ENCODE results near the gene UBN1.

UBN1 gene, protein sequence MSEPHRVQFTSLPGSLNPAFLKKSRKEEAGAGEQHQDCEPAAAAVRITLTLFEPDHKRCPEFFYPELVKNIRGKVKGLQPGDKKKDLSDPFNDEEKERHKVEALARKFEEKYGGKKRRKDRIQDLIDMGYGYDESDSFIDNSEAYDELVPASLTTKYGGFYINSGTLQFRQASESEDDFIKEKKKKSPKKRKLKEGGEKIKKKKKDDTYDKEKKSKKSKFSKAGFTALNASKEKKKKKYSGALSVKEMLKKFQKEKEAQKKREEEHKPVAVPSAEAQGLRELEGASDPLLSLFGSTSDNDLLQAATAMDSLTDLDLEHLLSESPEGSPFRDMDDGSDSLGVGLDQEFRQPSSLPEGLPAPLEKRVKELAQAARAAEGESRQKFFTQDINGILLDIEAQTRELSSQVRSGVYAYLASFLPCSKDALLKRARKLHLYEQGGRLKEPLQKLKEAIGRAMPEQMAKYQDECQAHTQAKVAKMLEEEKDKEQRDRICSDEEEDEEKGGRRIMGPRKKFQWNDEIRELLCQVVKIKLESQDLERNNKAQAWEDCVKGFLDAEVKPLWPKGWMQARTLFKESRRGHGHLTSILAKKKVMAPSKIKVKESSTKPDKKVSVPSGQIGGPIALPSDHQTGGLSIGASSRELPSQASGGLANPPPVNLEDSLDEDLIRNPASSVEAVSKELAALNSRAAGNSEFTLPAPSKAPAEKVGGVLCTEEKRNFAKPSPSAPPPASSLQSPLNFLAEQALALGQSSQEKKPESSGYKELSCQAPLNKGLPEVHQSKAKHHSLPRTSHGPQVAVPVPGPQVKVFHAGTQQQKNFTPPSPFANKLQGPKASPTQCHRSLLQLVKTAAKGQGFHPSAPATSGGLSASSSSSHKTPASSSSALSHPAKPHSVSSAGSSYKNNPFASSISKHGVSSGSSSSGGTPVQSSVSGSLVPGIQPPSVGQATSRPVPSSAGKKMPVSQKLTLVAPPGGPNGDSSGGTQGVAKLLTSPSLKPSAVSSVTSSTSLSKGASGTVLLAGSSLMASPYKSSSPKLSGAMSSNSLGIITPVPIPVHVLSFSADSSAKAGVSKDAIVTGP (N-terminal part only)

DNA sequence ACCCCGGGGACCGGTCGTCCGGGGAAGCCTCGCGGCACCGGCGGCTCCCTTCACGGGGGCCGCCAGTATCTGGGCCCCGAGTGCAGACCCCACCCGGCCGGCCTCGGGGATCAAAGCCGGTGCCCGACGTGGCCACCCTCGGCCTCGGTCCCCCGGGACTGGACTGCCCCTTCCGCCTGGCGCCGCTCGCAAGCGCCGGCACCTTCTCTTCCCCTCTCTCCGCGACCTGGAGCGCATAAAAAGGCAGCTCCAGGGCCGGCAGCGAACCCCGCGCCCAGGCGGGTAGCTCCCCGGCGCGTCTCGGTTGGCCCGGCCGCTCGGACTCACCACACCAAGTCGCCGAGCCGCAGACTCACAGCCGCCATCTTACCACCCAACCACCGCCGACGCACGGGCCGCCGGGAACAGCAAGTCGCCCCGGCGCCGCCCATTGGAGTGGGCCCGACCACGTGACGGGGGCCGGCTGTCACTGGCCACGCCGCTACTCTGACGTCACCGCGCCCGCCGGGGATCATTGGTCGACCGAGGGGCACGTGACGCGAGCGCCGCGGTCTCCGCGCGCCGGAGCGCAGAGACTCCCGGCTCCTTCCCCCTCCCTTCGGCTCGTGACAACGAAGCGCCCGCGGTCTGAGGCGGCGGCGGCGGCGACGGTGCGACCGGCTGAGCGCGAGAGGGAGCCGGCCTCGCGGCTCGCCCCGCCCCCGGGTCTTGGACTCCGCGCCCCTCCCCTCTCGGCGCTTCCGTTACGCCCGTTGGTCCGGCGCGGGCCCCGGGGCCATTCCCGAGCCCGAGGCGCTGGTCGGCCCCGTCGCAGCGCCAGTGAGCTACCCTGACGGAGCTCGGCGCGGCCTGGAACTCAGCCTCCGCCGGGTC lies at the start of gene UBN1, which contains the start of gene GLYR1:
TSS of gene UBN1 (plus strand) at position 581 of the 873 bp plus-strand sequence. CDS start 5,437 bp downstream, outside the sequence.
TSS of gene GLYR1 (minus strand) at position 388 of the 873 bp plus-strand sequence. CDS start at position 365, 23 bp downstream.
- FAIRE-seq, result peak; percentile 96
- peak; percentile 95 for DNase-seq (ENCODE audit: insufficient read length, low spot score)

DNA sequence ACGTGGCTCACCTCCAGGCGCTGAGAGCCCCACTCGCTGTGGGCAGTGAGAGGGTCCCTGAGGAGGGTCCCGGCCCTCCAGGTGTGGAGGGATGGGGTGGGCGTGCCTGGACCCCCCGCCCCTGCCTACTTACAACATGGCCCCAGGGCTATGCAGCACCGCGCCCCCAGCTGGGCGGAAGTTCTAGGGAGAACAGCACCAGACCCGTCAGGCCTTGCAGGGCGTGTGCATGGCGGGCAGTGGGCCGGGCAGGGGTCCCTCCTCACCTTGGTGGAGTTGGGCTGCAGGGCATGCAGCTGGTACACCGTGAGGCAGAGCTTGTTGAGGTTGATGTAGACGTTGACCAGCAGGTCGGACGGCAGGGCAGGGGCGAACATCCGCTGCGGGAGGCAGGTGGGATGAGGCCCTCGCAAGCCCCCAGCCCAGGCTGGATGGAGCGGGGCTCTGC lies 49.5 kb upstream of the UBN1 start:
- DNase-seq (ENCODE audit: insufficient read length, low spot score), result no peak
- FAIRE-seq, result no peak

DNA sequence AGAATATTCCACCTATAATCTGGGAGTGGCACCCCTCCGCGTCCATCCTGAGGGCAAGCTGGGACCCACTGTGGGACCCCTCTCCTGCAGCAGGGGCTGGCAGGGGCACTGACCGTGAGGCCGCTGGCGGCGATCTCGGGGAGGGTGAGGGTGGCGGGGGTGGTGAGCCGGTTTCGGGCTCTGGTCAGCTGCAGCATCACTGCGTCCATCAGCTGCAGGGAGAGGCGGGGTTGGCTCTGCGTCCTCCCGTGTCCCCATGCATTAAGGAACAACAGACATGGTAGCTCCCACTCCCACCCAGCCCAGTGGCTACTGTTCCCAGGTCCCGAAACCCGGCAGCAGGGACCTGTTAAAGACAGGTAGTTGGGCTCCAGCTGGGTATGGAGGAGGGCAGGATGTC lies 48.8 kb upstream of the UBN1 start:
- FAIRE-seq, result no peak
- DNase-seq (ENCODE audit: insufficient read length, low spot score), result no peak

DNA sequence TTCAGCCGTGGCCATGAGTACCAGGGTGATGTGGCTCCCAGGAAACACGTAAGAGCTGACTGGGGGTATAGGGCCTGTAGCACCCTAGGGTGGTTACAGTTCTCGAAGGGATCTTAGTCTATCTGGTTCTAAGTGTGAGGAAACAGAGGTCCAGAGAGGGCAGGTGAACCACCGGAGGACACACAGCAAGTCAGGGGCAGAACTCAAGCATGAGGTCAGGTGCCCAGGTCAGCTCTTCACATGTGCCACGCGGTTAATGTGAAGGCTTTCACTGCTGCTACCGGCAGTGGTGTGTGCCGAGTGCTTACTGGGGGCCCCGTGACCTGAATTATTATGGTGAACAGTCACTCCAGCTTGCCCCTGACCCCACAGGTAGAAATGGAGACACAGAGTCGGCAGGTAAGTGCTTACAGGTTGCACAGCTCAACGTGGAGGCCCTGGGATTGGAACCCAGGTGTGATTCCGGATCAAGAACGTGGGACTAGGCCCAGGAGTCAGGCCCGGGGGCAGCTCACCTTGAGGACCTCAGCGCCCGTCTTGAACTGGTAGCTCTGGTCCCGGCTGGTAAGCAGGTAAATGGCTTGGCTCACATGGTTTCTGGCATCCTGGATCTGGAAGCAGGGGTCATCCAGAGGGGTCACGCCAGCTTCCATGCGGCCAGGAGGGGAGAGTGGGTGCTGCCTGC lies 48.0 kb upstream of the UBN1 start:
- DNase-seq (ENCODE audit: insufficient read length, low spot score), result no peak
- FAIRE-seq, result no peak

DNA sequence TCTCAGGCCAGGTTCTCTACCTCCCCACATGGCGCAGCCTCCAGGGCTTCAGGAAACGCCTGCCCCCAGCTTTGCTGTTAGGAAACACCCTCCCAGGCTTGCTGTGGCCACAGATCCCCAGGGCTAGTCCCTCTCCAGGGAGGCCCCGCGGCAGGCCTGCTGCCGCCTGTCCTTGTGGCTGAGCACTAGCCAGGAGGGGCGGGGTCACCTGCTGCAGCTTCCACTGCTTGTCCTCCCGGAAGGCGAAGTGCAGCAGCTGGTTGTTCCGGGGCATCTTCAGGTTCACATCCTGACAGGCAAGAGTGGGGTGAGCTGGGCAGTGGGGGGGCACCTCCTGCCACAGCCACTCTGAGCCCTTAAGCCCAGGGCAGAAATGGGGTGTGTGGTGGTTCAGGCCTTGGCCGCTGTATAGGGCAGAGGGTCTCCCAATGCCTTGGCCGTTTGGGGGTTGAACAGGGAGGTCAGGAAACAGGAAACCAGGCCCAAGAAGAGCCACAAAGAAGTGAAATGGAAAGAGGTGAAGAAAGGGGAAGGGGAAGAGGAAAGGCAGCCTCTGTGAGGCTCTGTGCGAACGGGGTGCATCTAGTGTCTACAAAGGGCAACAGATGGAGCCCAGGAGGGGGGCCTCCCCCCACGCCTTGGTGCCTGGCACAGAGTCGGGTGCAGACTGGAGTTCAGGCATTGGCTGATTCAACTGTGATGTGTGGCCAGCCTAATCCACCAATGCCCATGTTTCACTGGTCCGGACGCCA lies 46.8 kb upstream of the UBN1 start:
- DNase-seq (ENCODE audit: insufficient read length, low spot score) (peak; percentile 46), FAIRE-seq (peak; percentile 79)

DNA sequence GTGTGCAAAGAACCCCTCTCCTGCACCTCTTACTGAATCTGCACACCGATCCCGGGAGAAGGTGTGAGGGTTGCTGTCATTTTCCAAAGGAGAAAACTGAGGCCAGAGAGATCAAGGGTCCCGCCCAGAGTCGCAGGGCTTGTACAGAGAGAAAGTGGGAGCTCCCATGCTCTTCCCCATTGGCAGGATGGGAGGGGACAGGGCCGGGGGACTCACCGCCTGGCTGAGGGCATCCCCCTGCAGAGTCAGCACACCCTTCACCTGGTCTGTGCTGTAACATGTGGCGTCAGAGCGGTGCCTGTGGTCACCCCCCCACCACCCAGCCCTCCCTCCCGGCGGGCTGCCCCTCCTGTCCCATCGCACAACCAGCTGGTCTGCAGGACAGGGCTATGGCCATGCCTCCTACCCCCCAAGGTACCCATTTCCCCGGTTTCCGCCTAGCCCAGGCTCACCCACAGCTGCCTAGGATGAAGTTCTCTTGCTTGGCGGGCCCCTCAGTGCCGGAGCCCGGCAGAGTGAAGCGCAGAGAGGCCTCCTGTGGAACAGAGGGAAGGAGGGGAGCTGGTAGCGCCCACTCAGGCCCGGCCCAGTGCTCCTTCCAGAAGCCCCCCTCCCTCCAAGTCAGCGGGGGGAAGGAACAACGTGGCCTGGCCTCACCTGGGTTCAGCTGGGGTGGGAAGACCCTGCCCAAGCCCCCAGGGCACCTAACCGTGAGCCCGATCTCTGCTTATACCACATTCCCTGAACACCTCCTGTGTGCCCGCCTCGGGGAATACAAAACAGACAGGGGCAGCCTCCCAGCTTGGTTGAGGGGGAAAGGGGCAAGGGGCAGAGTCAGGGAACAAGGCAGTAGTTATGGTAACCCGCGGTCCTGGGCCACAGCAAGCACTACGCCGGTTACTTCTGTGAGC lies 46.0 kb upstream of the UBN1 start:
- no peak for FAIRE-seq

DNA sequence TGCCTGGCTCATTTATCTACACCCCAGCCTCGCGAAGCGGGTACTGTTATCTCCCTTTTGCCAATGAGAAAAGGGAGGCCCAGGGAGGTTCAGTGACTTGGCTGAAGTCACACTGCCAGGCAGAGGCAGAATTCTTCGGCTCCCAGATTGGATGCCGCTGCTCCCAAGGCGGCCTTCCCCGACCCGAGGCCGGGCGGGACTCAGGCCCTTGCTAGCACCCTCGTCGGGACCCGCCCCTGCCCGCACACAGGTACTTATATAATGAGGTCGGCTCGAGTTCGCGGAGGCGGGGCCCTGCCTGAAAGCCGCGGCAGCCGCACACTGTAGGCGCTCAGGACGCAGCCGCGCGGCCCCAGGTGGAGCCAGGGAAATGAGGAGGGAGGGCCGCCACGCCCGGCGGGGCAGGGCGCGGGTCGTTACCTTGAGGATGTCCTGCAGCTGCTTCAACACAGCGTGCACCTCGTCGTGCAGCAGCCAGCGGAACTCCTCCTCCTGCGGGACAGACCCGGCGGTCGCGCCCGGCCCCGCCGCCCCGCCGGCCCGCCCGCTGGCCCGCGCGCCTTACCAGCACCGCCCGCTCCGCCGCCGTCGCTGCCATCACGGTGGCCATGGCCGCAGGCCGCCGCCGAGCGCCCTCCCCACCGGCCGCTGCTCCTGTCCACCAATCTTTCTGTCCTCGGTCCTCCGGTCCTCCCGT lies 45.2 kb upstream of the UBN1 start, which contains the start of gene ROGDI:
TSS of gene ROGDI (minus strand) at position 672 of the 697 bp plus-strand sequence. CDS start at position 610, 62 bp downstream.
- DNase-seq (ENCODE audit: insufficient read length, low spot score) (peak; percentile 65), FAIRE-seq (peak; percentile 80)

More for the DNA sequence above, 46.0 kb upstream of the UBN1 start:
- DNase-seq (ENCODE audit: insufficient read length, low spot score), result no peak

DNA sequence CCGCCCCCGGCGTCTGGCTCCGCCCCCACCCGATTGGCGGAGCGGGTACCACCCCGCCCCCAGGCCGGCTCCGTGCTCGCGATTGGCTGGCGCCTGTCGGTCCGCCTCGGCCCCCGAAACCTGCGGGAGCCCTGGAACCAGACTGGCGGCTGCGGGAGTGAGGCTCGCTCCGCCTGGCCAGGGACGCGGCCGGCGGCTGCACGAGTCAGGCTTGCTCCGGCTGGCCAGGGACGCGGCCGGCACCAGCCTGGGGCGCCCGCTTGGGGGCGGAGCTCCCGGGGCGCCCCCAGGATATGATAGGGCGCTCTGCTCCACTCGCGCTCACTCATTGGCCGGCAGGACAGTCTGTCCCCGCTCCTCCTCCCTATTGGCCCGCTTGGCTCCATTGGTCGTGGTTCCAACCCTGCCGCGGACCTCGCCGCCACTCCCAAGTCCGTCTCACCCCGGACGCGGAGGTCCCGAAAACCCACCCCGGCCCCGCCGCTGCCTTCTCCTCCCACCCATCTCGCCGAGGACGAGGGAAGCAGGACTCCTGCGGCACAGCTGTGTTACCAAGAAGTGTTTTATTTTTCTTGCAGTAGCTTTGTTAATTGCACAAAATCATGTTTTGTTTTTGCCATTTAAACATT lies 44.5 kb upstream of the UBN1 start:
- peak; percentile 92 for FAIRE-seq
- peak; percentile 94 for DNase-seq (ENCODE audit: insufficient read length, low spot score)

DNA sequence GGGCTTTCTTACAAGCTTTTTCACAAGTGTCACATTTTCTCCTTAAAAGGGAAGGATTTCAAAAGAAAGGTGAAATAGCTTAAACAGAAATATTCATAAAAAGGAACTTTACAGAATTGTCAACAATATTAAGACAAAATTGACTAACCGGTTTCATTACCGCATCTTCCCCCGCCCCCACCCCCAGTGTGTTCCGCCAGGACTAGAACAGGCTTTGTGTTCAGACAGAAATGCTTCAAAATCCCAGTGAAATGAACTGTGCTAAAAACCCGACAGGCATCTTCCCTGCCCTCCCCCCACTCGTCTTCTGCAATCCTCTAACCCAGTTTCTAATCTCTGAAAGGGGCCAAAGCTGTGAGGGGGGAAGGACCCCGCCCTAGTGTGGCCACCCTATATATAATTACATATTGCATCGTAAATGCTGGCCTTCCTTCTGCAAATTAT lies 43.9 kb upstream of the UBN1 start:
- FAIRE-seq (no peak), DNase-seq (ENCODE audit: insufficient read length, low spot score) (no peak)

DNA sequence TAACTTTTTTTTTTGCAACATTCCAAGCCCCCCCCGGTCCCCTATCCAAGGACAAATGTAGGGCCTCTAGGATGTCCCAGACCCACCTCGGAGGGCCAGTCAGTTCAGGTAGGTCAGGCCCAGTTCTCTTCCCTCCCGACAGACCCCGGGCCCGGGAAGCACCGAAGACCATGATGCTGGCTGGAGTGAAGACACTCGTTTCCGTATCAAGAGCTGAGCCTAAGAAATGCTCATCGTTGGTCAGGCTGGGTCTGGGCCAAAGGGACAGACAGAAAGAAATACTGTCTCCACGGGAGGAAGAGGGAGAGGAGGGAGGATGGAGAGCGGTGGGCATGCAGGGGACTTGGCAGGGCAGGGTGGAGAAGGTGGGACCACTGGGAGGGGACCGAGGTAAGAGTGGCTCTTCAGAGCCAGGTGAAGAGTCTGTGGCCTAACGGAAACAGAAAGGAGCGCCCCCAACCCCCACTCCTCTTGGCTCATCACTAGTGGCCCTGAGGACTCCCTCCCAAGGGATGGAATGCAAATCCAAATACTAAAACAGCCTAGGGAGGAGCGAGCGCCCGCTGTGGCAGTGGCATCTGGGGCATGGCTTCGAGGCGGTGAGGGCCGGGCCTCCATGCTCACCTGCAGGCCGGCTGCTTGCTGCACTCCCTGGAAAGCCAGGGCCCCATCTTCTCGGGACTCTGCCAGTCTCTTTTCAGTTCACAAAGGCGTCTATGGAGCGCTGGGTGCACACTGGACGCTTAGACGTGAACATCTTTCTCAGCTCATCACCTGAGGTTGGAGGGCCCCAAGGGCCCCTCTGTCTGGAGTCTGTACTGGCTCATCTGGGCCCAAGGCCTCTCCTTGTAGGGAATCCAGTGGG lies 43.2 kb upstream of the UBN1 start:
- no peak for FAIRE-seq

DNA sequence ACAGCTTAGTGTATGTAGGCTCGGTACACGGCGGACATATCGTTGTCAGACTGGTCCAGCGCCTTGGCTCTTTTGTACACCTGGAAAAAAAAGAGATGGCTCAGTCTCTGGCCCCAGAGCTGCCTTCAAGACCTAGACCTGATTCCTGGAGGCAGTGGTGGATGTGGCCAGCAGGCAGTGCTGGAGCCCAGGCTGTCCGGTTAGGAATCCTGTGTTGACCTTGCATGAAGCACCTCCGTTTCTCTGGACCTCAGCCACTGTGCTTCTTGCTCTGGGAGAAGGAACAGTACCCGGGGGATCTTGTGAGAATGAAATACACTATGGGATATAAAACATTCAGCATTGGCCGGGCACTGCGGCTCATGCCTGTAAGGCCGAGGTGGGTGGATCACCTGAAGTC lies 42.0 kb upstream of the UBN1 start:
- FAIRE-seq (no peak), DNase-seq (ENCODE audit: insufficient read length, low spot score) (no peak)

More for the DNA sequence above, 43.2 kb upstream of the UBN1 start:
- no peak for DNase-seq (ENCODE audit: insufficient read length, low spot score)

DNA sequence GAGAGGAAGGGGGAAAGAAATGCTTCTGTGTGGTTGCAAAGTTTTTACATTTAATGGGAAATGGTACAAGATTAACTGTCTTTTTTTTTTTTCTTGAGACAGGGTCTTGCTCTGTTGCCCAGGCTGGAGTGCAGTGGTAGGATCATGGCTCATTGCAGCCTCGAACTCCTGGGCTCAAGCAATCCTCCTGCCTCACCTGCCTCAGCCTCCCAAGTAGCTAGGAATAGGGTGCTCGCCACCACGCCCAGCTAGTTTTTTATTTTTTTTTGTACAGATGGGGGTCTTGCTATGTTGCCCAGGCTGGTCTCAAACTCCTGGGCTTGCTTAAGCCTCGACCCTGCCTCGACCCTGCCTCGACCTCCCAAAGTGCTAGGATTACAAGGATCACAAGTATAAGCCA lies 41.0 kb upstream of the UBN1 start:
- no peak for FAIRE-seq

DNA sequence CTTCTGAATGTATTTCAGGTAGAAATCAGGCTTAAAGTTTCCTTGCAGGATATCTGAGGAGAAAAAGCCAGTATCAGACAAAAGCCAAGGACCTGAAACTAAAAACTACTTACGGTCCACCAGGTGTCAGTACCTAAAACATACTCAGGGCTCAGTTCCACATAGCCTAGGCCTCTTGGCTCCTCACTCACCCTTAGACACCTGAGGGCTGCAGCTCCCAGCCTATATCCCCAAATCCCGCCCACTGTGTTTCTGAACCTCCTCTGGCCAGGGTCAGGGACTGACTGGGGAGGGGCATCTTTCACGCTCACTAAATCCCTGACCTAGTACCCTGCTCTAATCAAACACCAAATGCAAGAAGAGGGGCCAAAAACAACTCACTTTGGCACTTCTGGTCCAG lies 36.0 kb upstream of the UBN1 start:
- FAIRE-seq (no peak), DNase-seq (ENCODE audit: insufficient read length, low spot score) (no peak)

More for the DNA sequence above, 41.0 kb upstream of the UBN1 start:
- no peak for DNase-seq (ENCODE audit: insufficient read length, low spot score)

DNA sequence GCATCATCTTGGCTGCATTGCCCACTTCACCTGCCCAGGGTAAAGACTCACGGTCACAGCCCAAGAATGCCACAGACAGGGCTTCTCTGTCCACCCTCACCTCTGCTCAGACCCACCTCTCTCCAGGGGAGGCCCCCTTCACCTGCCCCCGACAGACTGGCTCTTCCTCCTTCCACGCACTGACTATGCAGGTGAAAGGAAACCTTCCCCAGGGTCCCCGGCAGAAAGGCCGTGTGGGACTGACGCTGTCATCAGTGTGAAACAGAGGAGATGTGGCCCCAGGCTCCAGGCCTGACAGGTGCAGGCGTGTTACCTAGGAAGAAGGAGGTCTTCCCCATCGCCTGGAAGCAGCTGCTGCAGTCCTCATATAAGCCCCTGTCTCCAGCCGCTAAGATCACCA lies 35.5 kb upstream of the UBN1 start:
- FAIRE-seq, result no peak
- no peak for DNase-seq (ENCODE audit: insufficient read length, low spot score)

DNA sequence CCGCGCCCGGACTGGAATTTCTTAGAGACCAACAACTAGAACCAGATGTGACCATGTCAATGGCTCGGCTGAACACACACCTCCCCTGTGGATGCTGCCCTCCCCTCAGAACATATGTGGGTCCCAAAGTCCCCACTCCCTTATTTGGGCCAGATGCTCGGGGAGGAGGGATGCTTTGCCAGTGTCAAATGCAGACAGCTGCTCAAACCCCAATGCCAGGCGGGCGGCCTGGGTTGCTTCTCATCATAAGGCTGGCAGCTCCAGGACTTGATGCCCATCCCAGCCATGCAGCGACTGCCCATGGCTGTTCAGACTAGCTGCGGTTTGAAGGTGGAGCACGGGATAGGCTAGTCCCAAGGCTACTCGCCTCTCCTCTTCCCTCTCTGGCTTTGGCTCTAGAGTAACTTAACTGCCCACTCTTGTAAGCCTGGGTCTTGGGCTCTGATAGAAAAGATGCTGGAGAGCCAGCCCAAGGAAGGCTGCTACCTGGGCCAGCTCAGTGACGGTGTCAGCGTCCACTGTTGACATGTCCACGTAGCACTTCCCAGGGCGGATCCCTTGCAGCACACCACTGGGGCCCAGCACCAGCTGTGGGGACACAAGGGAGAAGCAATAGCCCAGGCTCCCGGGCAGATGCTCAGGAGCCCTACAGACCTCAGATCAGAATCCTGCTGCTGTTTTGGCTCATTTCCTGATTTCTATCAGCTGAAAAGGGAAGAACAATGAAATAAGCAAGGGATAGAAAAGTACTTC lies 33.9 kb upstream of the UBN1 start:
- FAIRE-seq (no peak), DNase-seq (ENCODE audit: insufficient read length, low spot score) (no peak)

Measured in GM19239 (cell line).